Right cardiac atrium (tissue), 5 donors: ENCODE data around the gene ZNF680. TPM values are rescaled to one million over a fixed set of nuclear protein-coding genes. Genes with fewer than 3 reads are reported as not detected.
"Not testable (repeated sequence)": the region's sequence is repeated elsewhere in the genome, so short reads cannot be mapped to it uniquely, and the experiment has no call there.

Experiments
- ATAC-seq, 2 donors: fragments of 200-7000 bp; cut with Tn5 transposase; one replicate each; pipeline versions ENCODE4 v1.8.0 to v1.9.1; 2020; ENCODE audit warnings: moderate library complexity in 2 of 2, mild to moderate bottlenecking in 1 of 2
- DNase-seq, 3 donors: peaks; one replicate each; pipeline ENCODE4 v3.0.0-alpha.2; 2020
- H3K27ac ChIP-seq: one replicate; pipeline ENCODE4 v1.5.1; 2013; ENCODE audit warnings: mild to moderate bottlenecking, low read length, control low read depth, moderate library complexity
- H3K27me3 ChIP-seq: one replicate; pipeline ENCODE4 v1.6.1; 2013; ENCODE audit not compliant: control insufficient read depth, insufficient read depth
- H3K4me1 ChIP-seq: one replicate; pipeline ENCODE4 v1.6.1; 2013; ENCODE audit warnings: low read length; ENCODE audit not compliant: control insufficient read depth, insufficient read depth
- H3K4me3 ChIP-seq: one replicate; pipeline ENCODE4 v1.5.1; 2013; ENCODE audit warnings: low read length, control low read depth
- H3K9me3 ChIP-seq: one replicate; pipeline ENCODE4 v1.6.1; 2013; ENCODE audit warnings: low read length; ENCODE audit not compliant: control insufficient read depth
- WGBS: extraction: QIAGEN DNeasy Blood & Tissue Kit; methylation state at CpG from one replicate; pipeline ENCODE4 v1.1.7; 2013; 5-methylcytosine and 5-hydroxymethylcytosine counted together
- intact Hi-C, 4 donors: fragments of 100-400 bp; cut with DNase I; formaldehyde crosslinking; loops; one replicate each; pipeline versions ENCODE4 v1.11.0 to v1.14.0; 2022 to 2023
- polyA plus RNA-seq: library from polyadenylated mRNA; stranded (reverse); fragments of 200-250 nt; gene quantifications from one replicate; pipeline ENCODE4 v1.2.3, GENCODE V29; 2013
- total RNA-seq, 4 donors: library from RNA; stranded (reverse); fragmentation: NEBNext Ultra II Directional; extraction: Animal tissue kit (Norgen Biotek cat#: 25700); gene quantifications; one replicate each; pipeline ENCODE4 v1.2.1, GENCODE V29; 2021
- donor health status: healthy with polysubstance abuse.
- donor health status: DM: no; HTN: yes; CAD: no.
- donor health status: DM: no; HTN: no; CAD: no.
- donor health status: DM: no; HTN: yes; CAD: no; lungs with severe emphysema.
- donor health status: DM: yes; HTN: yes; CAD: no.

ZNF680 gene
- total and polyA plus RNA-seq, 5 donors: 11.9 to 29.8 (median 24.6) TPM

- Histone ChIP-seq H3K27me3 (no peaks in the 10 kb centered on the region), H3K4me3 (no peak overlapping the region), H3K27ac (no peak overlapping the region), H3K9me3 (no peaks in the 10 kb centered on the region), H3K4me1 (no peaks in the 10 kb centered on the region)
- ATAC-seq: no peak
- 88% methylated on average over 5 of the region's 5 CpGs for WGBS
- DNase-seq: no peak
- intact Hi-C loops: no loop called here
Observed at GRCh38 chr7:64590971-64591370, 28.1 kb upstream of the ZNF680 start.

- WGBS: 84% methylated on average over 38 of the region's 38 CpGs
- no peaks in the 10 kb centered on the region for H3K27me3 ChIP-seq
- ATAC-seq: peak; percentile 97 to 98
- no peaks in the 10 kb centered on the region for H3K9me3 ChIP-seq
- H3K4me1 ChIP-seq: no peaks in the 10 kb centered on the region
- no peak overlapping the region for H3K4me3 ChIP-seq
- no peak overlapping the region for H3K27ac ChIP-seq
- intact Hi-C loops: no loop called here
- peak; percentile 57 to 88 (median 65) for DNase-seq
Observed at GRCh38 chr7:64581926-64582894, 19.3 kb upstream of the ZNF680 start.

GRCh38 chr7:64581391-64581790 lies 18.5 kb upstream of the ZNF680 start:
- peak in 1 of 3 donors; percentile 59 for DNase-seq
- no peaks in the 10 kb centered on the region for H3K4me1 ChIP-seq
- WGBS: 62% methylated on average over 2 of the region's 2 CpGs

GRCh38 chr7:64574540-64575099 lies 11.7 kb upstream of the ZNF680 start:
- Histone ChIP-seq H3K27me3 (no peaks in the 10 kb centered on the region), H3K9me3 (no peaks in the 10 kb centered on the region), H3K27ac (no peak overlapping the region), H3K4me1 (no peaks in the 10 kb centered on the region), H3K4me3 (peak overlapping the region; percentile 60)
- intact Hi-C loops: no loop called here
- DNase-seq (peak; percentile 78 to 91 (median 89)), ATAC-seq (peak; percentile 91 to 93)
- 12% methylated on average over 20 of the region's 20 CpGs for whole genome bisulfite sequencing

More at GRCh38 chr7:64581391-64581790, 18.5 kb upstream of the ZNF680 start:
- H3K27me3 ChIP-seq: no peaks in the 10 kb centered on the region
- ATAC-seq: peak in 1 of 2 donors; percentile 39
- H3K9me3 ChIP-seq: no peaks in the 10 kb centered on the region
- no peak overlapping the region for H3K4me3 ChIP-seq
- no peak overlapping the region for H3K27ac ChIP-seq
- intact Hi-C loops: no loop called here

GRCh38 chr7:64570284-64570605 lies 7.4 kb upstream of the ZNF680 start:
- intact Hi-C loops, H3K4me1 ChIP-seq, H3K27me3 ChIP-seq, H3K9me3 ChIP-seq, H3K27ac ChIP-seq, ATAC-seq: not testable (repeated sequence)
- peak in 1 of 3 donors; percentile 62 for DNase-seq
- peak overlapping the region; percentile 23 for H3K4me3 ChIP-seq
- 7% methylated on average over 25 of the region's 30 CpGs for WGBS

- H3K4me3 ChIP-seq: peak overlapping the region; percentile 23
- peak; percentile 38 to 86 (median 78) for DNase-seq
- H3K9me3 ChIP-seq, intact Hi-C loops, H3K27me3 ChIP-seq, H3K4me1 ChIP-seq, H3K27ac ChIP-seq: not testable (repeated sequence)
- ATAC-seq: peak; percentile 78 to 87
- WGBS: 2% methylated on average over 74 of the region's 74 CpGs
Observed at GRCh38 chr7:64569372-64570283, 6.8 kb upstream of the ZNF680 start.

GRCh38 chr7:64562256-64562625 lies 630 bp downstream of the ZNF680 start:
- intact Hi-C loops: no loop called here
- Histone ChIP-seq H3K27ac (peak overlapping the region; percentile 97), H3K9me3 (no peaks in the 10 kb centered on the region), H3K27me3 (no peaks in the 10 kb centered on the region), H3K4me1 (peaks cover 3% of the 10 kb centered on the region), H3K4me3 (peak overlapping the region; percentile 70)
- ATAC-seq (peak in 1 of 2 donors; percentile 1), DNase-seq (no peak)
- 15% methylated on average over 4 of the region's 4 CpGs for WGBS

- peak in 1 of 2 donors; percentile 24 for ATAC-seq
- H3K27ac ChIP-seq: peak overlapping the region; percentile 93
- H3K4me1 ChIP-seq: peaks cover 3% of the 10 kb centered on the region
- intact Hi-C loops: no loop called here
- H3K27me3 ChIP-seq: no peaks in the 10 kb centered on the region
- DNase-seq: peak; percentile 33 to 80 (median 70)
- 32% methylated on average over 5 of the region's 5 CpGs for WGBS
- peak overlapping the region; percentile 40 for H3K4me3 ChIP-seq
- no peaks in the 10 kb centered on the region for H3K9me3 ChIP-seq
Observed at GRCh38 chr7:64559206-64559605, 3.7 kb downstream of the ZNF680 start.

GRCh38 chr7:64558781-64559180 lies 4.1 kb downstream of the ZNF680 start:
- ATAC-seq (peak in 1 of 2 donors; percentile 1), DNase-seq (no peak)
- WGBS: 31% methylated on average over 4 of the region's 4 CpGs
- H3K4me3 ChIP-seq: peak overlapping the region; percentile 40
- H3K4me1 ChIP-seq: peaks cover 3% of the 10 kb centered on the region
- no peaks in the 10 kb centered on the region for H3K9me3 ChIP-seq
- peak overlapping the region; percentile 93 for H3K27ac ChIP-seq
- no peaks in the 10 kb centered on the region for H3K27me3 ChIP-seq
- intact Hi-C loops: no loop called here

- ATAC-seq: no peak
- no peak overlapping the region for H3K4me3 ChIP-seq
Observed at GRCh38 chr7:64558323-64558705, 4.6 kb downstream of the ZNF680 start.

More at GRCh38 chr7:64558323-64558705, 4.6 kb downstream of the ZNF680 start:
- Histone ChIP-seq H3K27me3 (no peaks in the 10 kb centered on the region), H3K27ac (peak overlapping the region; percentile 78), H3K9me3 (no peaks in the 10 kb centered on the region), H3K4me1 (peaks cover 3% of the 10 kb centered on the region)
- 64% methylated on average over 1 of the region's 1 CpG for WGBS
- no peak for DNase-seq
- intact Hi-C loops: no loop called here
